SKM-1 treated with dmso at 0.1 percent for 144 hours (cell line): ENCODE measurements around the gene S100P.
"Not testable (repeated sequence)": the region's sequence is repeated elsewhere in the genome, so short reads cannot be mapped to it uniquely, and the experiment has no call there.

Experiments
- DNase-seq: peaks from one replicate; lab custom pipeline; 2025; ENCODE audit not compliant: unreplicated experiment; lab: John Stamatoyannopoulos, UW

Gene S100P

GRCh38 chr4:6720202-6720699 lies 26.6 kb downstream of the S100P start:
- peak; percentile 67 for DNase-seq

DNA sequence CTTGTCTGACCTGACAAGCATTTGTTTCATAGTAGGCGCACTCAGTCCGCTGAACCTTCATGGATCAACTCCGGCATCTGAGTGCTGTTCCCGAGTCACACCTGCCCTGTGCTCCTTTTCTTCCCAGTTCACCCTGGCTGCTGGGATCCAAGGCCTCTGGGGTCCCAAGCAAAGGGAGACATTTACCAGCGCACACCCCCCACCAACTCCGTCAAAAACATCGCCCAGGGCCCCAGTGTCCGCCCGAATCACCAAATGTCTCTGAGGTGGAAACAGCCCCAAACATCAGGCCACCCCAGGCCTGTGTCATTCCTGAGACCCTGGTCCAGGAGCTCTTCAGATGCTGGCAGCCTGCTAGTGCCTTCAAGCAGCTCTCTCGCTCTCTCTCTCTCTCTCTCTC lies 27.4 kb downstream of the S100P start:
- no peak for DNase-seq

- no peak for DNase-seq
Observed at GRCh38 chr4:6722891-6723290, 29.2 kb downstream of the S100P start.

GRCh38 chr4:6723851-6724250 lies 30.2 kb downstream of the S100P start:
- DNase-seq = no peak

- DNase-seq = no peak
Observed at GRCh38 chr4:6724421-6725111, 30.9 kb downstream of the S100P start.

GRCh38 chr4:6725427-6725961 lies 31.8 kb downstream of the S100P start:
- not testable (repeated sequence) for DNase-seq

DNA sequence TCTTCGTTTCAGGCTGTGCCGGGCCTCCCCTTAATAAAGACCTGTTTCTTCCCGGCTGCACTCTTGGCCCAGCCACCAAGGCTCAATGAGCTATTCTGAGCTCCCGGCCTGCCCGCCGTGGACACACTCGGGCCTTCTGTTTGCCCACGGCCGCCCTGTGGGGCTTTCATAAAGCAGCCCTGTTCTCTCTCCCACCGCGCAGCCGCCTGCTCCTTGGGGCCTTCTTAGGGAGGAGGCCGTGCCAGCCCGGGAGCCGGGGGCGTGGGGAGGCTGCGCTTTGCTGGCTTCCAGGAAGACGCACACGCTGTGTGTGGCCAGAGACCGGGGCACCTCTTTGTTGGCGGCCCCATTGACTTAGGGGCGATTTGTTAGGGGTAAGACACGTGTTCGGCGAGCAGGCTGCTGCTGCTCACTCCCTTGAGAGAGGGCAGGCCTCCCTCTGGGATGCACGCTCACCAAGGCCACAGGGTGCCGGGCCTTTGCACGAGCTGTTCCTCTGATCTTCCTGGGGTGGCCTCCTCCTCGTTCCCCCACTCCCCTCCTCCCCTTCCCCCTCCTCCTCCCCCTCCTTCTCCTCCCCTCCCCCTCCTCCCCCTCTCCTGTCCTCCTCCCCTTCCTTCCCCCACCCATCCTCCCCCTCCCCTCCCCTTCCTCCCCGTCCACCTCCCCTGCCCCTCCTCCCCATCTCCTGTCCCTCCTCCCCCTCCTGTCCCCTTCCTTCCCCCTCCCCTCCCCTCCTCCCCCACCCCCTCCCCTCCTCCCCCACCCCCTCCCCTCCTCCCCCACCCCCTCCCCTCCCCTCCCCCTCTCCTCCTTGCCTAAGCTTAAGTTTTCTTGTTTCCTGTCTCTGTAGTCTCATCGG lies 33.6 kb downstream of the S100P start:
- DNase-seq = no peak

DNA sequence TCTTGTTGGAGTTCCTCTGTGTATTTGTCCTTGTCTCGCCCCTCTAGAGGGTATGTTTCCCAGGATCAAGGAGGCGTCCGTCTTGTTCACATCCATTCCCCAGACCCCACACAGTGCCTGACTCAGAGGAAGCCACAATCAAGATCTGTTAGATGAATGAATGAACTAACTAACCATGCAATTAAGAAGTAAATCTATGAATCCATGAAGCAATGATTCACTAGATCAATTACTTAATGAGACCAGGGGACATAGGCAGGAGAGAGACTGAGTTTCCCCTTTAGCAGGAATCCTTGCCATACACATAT lies 34.2 kb downstream of the S100P start:
- DNase-seq = no peak

DNA sequence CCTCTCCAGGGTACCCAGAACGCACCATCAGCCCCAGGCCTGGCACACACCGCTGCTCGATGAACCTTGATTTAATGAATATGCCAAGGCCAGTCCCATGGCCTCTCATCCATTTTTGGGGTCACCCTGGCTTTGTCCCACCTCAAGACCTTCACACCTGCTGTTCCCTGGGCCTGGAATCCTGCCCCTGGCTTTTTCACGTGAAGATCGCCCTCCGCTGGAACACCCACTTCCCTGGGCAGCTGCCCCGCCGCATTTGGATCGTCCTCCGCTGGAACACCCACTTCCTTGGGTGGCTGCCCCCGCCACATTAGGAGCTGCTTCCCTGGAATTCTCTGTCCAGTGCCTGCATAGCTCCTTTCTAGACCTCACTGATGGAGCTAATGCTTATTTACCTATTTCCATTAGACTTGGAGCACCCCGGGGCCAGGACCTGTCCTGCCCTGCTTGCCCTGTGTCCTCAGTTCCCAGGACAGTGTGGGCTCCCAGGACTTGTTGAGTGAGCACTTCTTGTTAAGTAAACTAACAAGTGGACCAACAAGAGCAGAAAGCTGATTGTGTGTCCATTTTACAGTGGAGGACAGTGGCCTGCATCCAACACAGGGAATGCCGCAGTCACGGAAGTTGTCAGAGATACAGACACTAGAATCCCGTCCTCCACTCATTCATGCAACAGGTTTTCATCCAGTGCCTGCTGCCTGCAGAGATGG lies 34.8 kb downstream of the S100P start:
- no peak for DNase-seq

DNA sequence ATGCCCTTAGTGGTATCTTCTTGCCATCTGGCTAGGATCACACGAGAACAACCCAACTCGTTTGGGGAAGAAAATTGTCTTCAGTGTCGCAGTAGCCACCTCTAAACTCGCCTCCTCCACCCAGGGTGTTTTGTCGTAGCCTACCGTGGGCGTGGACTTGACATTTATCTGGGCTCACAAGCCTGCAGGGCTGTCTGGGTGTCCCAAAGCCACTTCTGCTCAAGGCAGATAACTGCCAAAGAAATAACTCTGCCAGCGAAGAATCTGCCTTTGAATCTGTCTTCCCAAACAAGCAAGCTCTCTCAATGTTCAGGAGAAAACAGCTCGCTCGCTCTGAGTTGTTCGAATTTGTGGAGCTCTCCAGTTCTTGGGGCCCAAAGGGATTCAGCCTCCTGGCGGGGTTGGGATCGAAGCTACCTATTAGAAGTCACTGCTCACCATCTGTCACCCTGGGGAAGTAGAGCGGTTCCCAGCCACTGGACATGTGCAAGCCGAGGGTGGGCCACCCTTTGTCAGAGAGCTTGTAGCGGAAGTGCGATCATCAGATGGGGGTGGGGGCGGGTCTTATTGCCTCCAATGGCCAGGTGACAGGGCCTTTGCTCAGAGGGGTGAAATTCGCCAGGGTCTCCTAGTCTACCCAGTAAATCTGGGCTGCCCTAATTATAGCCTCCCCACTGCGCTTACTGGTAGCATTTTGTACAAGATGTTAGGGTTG lies 37.1 kb downstream of the S100P start:
- DNase-seq = no peak

DNA sequence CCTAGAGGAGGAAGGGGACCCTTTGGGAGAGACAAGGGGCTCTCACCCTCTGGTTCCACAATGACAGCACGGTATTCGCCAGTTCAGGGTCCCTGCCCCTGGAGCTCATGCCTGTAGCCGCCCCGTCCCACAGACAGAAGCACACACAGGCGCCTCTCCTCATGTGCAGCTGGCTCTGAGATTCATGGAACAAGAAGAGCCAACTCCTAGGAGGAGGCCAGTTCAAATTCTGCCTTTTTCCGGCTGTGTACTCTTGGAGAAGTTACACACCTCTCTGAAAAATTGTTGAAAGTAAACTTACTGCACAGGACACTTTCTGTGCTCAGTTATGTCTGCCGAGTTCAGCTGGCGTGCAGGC lies 37.6 kb downstream of the S100P start:
- DNase-seq = no peak

GRCh38 chr4:6731780-6732179 lies 38.1 kb downstream of the S100P start:
- no peak for DNase-seq

DNA sequence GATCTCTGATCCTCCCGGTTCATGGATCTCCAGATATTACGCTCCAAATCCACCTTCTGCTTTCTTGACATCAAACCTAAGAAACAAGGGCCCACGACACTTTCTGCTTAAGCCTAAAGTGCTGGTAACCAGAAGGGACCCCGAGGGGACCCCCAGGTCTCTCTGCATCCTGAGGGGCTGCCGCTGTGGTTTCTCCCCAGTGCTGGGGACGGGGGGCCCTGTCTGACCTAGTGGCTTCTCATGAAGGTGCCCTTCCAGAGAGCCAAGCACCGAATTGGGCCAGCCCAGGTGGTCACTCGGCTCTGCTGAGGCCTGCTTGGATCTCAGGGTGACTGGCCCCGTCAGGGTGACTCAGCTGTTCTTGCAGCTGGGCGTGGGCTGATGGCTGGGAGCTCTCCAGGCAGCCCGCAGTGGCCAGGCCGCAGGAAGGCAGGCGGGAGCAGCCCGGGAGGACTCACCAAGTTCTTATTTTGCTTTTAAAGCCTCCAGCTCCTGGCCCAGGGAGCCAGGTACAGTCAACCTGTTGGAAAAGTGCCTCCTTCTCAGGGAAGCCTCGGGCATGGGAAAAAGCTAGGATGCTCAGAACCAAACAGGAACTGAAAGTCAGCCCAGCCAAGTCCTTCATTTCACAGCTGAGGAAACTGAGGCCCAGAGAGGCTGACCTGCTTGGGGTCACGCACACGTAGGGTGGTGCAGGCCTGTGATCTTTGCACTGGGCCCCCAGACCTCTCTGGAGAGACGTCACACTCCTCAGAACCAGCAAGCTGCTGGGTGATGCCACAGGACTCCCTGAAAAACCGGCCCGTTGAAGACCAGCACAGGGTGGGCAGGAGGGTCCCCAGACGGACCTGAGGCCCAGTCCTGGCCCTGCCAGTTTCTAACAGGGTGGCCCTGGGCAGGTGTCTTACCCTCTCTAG lies 39.0 kb downstream of the S100P start:
- no peak for DNase-seq

- DNase-seq = no peak
Observed at GRCh38 chr4:6733358-6734164, 39.9 kb downstream of the S100P start.

- no peak for DNase-seq
Observed at GRCh38 chr4:6734165-6734786, 40.6 kb downstream of the S100P start.

DNA sequence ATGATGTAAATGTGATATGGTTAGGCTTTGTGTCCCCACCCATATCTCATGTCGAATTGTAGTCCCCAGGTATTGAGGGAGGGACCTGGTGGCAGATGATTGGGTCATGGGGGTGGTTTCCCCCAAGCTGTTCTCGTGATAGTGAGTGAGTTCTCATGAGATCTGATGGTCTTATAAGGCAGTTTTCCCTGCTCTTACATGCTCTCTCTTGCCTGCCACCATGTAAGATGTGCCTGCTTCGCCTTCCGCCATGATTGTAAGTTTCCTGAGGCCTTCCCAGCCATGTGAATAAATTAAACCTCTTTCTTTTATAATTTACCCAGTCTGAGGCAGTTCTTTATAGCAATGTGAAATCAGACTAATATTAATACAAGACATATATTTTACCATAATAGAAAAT lies 46.2 kb downstream of the S100P start:
- no peak for DNase-seq

GRCh38 chr4:6740347-6740746 lies 46.7 kb downstream of the S100P start:
- no peak for DNase-seq

DNA sequence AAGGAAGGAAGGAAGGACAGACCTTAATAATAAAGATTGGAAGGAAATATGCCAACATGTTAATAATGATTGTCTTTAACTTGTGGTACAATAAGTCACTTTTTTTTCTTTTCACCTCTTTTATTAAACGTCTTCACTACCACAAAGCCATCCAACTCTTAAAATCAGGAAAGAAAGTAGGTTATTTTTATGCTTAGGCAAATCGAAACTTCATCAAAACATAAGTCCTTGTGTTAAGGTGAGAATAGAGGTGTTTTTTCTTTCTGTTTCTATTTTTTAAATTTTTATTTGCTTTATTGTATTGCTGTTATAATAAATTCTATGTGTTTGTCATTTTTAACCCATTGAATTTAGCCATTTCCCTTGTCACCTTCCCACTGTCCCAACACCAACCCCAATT lies 48.8 kb downstream of the S100P start:
- no peak for DNase-seq

DNA sequence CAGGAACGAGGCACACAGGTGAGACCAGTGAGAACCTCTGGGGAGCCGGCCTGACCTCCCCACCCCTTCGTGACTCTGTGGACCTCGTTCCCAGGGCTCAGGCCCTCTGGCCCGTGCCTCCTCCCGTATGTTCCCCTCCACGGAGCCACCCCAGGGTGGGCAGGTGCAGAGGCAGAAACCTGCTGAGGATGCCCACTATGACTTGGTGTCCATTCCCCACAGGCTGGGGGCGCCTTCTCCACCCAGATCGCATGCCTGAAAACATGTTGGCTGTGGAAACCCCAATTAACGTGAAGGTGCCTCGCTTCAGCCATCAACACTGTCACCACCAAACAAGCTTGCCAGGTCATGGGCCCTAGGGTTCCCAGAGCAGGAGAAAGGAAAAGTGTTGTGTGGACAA lies 49.3 kb downstream of the S100P start:
- no peak for DNase-seq
